Placental epithelial cell (primary cell): ENCODE results near the gene CNMD. TPM values are rescaled to one million over a fixed set of nuclear protein-coding genes. Genes with fewer than 3 reads are reported as not detected.

Experiments
- total RNA-seq: library from RNA; depleted of rRNA; stranded (reverse); fragments of >200 nt; gene quantifications from 2 replicates; pipeline ENCODE4 v1.2.3, GENCODE V29; 2012

CNMD gene
- total RNA-seq = not detected in 2 replicates

DNA sequence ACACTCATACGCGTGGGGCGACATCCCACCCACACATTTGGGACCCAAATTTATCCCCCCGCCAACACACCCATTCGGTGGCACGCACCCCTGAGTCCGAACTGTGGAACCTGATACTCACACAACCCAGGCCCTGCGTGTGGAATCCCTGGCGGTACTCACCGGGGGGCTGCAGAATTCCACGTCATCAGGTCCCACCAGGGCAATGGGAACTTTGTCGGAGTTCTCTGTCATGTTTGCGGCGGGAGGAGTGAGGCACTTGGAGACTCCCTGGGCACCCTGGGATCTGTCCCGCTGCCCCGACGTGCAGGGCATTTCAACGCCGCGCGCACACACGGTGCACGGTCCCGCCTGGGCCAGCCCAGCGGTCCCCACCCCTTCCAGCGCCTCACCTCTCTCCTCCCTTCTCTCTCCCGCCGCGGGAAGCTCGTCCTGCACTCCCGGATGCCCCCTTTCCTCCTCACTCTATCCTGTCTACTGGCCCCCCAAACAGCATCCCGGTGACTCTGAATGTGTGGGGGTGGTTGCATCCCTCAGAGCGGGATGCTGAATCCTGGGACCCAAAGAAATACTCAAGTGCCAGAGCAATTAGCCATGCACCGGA is at the start of gene CNMD:
CNMD (minus strand) TSS at position 353 of the 604 bp plus-strand sequence; CDS start at position 234, 119 bp downstream.

Other genes starting within 250 kb of the CNMD start
- 1.8 and 2.7 TPM in 2 replicates for gene HNRNPA1L2, start 97.4 kb downstream of the CNMD start, total RNA-seq
- 25.5 and 44.0 TPM in 2 replicates for gene SUGT1, start 87.0 kb downstream of the CNMD start, total RNA-seq
- 0.39 TPM in 1 of 2 replicates, not detected in the other for gene PCDH8, start 108.8 kb upstream of the CNMD start, total RNA-seq